ENCODE data around the gene EDC4. TPM values are rescaled to one million over a fixed set of nuclear protein-coding genes. Genes with fewer than 3 reads are reported as not detected.

Gene EDC4
- total and polyA plus RNA-seq, 2 of the 8 experiments (the other 6 are each of a cell fraction or from before 2014, with no cell fraction given), result 58.5 to 72.7 TPM

DNA sequence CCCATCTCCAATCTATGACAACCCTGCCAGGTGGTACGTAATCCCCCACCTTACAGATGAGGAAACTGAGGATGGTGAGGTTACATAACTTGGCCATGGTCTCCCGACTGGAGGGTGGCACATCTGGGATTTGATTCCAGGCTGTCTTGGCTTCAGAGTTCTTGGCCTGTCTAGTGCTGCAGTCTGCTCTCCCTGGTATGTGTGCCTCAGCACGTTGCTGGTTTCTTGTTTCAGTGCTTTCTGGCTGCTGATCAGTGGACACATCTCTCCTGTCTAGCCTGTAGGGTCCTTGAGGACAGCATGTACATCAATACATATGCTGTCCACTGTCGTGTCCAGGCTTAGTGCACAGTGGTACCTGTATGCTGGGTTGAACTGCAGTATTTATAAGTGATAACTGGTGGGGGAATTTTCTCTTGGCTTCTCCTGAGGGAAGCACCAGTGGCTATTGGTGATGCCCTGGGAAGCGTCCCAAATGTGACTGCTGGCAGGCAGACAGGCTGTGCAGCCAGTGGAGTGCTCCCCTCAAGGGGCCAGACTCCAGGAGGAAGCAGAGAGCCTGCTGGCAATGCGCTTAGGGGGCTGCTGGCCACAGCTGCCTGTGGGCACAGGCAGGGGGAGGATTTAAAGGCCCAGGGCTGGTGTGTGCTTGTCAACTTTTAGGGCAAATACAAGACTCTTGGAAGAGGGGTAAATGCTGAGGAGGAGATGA, 44.4 kb downstream of the EDC4 start:
- POLR2A ChIA-PET (ENCODE audit: partially characterized antibody), result interaction anchor here (1.4 kb wide), 1 partner anchor 11 kb away, joined by 4 read pairs; no protein-coding TSS in a partner anchor
- H3K36me3 ChIP-seq (ENCODE audit: control insufficient read depth in 2 of 4, insufficient read depth in 4 of 4, low read length in 3 of 4), result no peaks in the 10 kb centered on the region; a peak in 1 of 8 replicates
- CTCF ChIA-PET (ENCODE audit: partially characterized antibody), result interaction anchor here (0.5 to 4.1 kb wide), 7 partner anchors 9 to 101 kb away, joined by 3 to 39 read pairs (median 8); partner anchors contain the start of gene NRN1L
- H3K9me3 ChIP-seq (ENCODE audit: insufficient read depth in 2 of 2, low read depth in 1 of 2, low read length in 1 of 2), result no peaks in the 10 kb centered on the region
- FAIRE-seq (no peak), DNase-seq (ENCODE audit: low read depth in 1 of 2, low spot score in 2 of 2) (no peak)
- no peak overlapping the region for H3K14ac ChIP-seq (ENCODE audit: insufficient read length)
- H4K20me1 ChIP-seq (replicated peaks in 1 of 2; ENCODE audit: control insufficient read depth in 1 of 2, insufficient read depth in 2 of 2, low read length in 2 of 2), result peaks cover 8 to 12% of the 10 kb centered on the region in 2 experiments
- H3K27me3 ChIP-seq (replicated peaks in 1 of 4; ENCODE audit: control insufficient read depth in 3 of 4, extremely low read depth in 1 of 4, insufficient read depth in 3 of 4, low read length in 3 of 4), result no peaks in the 10 kb centered on the region
- H3K79me1 ChIP-seq (ENCODE audit: low read depth, low read length), result peaks cover 10% of the 10 kb centered on the region
- no peak overlapping the region for H2BK5ac ChIP-seq (ENCODE audit: low read depth, low read length)
- no peak overlapping the region for H2BK15ac ChIP-seq (ENCODE audit: low read length)
- H2BK12ac ChIP-seq (ENCODE audit: low read depth, low read length), result no peak overlapping the region
- H4K91ac ChIP-seq (replicated peaks; ENCODE audit: insufficient read length, low read length), result no peak overlapping the region
- no peak overlapping the region for H3K56ac ChIP-seq (replicated peaks; ENCODE audit: insufficient read length, low read depth, low read length)
- no peak overlapping the region for H3K18ac ChIP-seq (ENCODE audit: extremely low read depth, low read length)
- no peak overlapping the region for H3K4me3 ChIP-seq (ENCODE audit: extremely low read depth in 1 of 4, insufficient read depth in 2 of 4, low read depth in 3 of 4, low read length in 4 of 4)
- H3K4ac ChIP-seq (replicated peaks; ENCODE audit: insufficient read length, low read depth, low read length), result no peak overlapping the region
- no peaks in the 10 kb centered on the region for H3K23me2 ChIP-seq (ENCODE audit: low read depth, low read length)
- H3K4me1 ChIP-seq (replicated peaks in 1 of 4; ENCODE audit: control insufficient read depth in 3 of 4, insufficient read depth in 4 of 4, low read length in 3 of 4), result peaks cover 0 to 10% (median 4%) of the 10 kb centered on the region in 4 experiments; a peak in 6 of 7 replicates
- no peak overlapping the region for H2BK120ac ChIP-seq (replicated peaks; ENCODE audit: low read depth, low read length)
- no peak overlapping the region; the same call in 1 of the 2 replicates for H4K8ac ChIP-seq (ENCODE audit: extremely low read depth, insufficient read depth, low read length)
- no peak overlapping the region for H3K23ac ChIP-seq (ENCODE audit: insufficient read length)
- no peak overlapping the region for H2BK20ac ChIP-seq (ENCODE audit: low read length)
- H2AFZ ChIP-seq (ENCODE audit: low read length), result no peak overlapping the region
- H3K27ac ChIP-seq (ENCODE audit: low read depth, low read length), result no peak overlapping the region
- H4K5ac ChIP-seq (ENCODE audit: insufficient read length, low read depth, low read length), result no peak overlapping the region
- no peaks in the 10 kb centered on the region; a peak in 1 of 4 replicates for H3K79me2 ChIP-seq (ENCODE audit: control insufficient read depth in 1 of 2, insufficient read depth in 2 of 2, low read length in 2 of 2)
- WGBS, 2 experiments (ENCODE audit: extremely low coverage in 1 of 2, insufficient coverage in 1 of 2, insufficient read length in 1 of 2, insufficient replicate concordance in 2 of 2, low coverage in 1 of 2, low lambda C conversion rate in 2 of 2, missing lambda C conversion rate in 1 of 2), result 81% methylated on average over 6 of the region's 6 CpGs; no CpG with 5 or more reads in 1 of the 2 experiments
- H3K9ac ChIP-seq (replicated peaks in 1 of 4; ENCODE audit: extremely low read depth in 1 of 4, low read depth in 3 of 4, low read length in 3 of 4), result no peak overlapping the region
- H3K4me2 ChIP-seq (ENCODE audit: insufficient read depth in 1 of 2, low read depth in 2 of 2, low read length in 2 of 2), result no peak overlapping the region
- no peak overlapping the region for H2AK5ac ChIP-seq (ENCODE audit: low read depth, low read length)
- TF ChIP-seq SRF (IDR thresholded peaks at IDR 0.05; ENCODE audit: low read depth, low read length) (no peak), JUN (IDR thresholded peaks at IDR 0.05; ENCODE audit: low read depth, low read length) (no peak), POLR2A (IDR thresholded peaks at IDR 0.05; ENCODE audit: control extremely low read depth in 1 of 2, low read depth in 2 of 2, low read length in 2 of 2) (no peak), PHF8 (conservative IDR thresholded peaks at IDR 0.05; ENCODE audit: low read depth, low read length) (no peak), KDM5A (IDR thresholded peaks at IDR 0.05; ENCODE audit: low read length) (no peak), TAF7 (optimal IDR thresholded peaks at IDR 0.05; ENCODE audit: borderline replicate concordance, low read depth, low read length) (no peak), YY1 (IDR thresholded peaks at IDR 0.05; ENCODE audit: low read depth, low read length) (no peak), RXRA (IDR thresholded peaks at IDR 0.05; ENCODE audit: insufficient read depth, low read depth, low read length) (no peak), BRCA1 (IDR thresholded peaks at IDR 0.05; ENCODE audit: low read depth, low read length) (no peak), ASH2L (IDR thresholded peaks at IDR 0.05; ENCODE audit: low read length) (no peak), CBX8 (IDR thresholded peaks at IDR 0.05; ENCODE audit: borderline replicate concordance, low read depth, low read length) (no peak)
- TF ChIP-seq, protein P1, sequence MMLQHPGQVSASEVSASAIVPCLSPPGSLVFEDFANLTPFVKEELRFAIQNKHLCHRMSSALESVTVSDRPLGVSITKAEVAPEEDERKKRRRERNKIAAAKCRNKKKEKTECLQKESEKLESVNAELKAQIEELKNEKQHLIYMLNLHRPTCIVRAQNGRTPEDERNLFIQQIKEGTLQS (IDR thresholded peaks at IDR 0.05; ENCODE audit: insufficient read depth, low read depth, low read length), result no peak

Measured in H1 (cell line).